H9 (cell line): ENCODE results near the gene LOXL1. TPM values are rescaled to one million over a fixed set of nuclear protein-coding genes. Genes with fewer than 3 reads are reported as not detected.

Source experiments
- DNase-seq: peaks from one replicate; pipeline ENCODE4 v3.0.0-alpha.2; 2017
- H2AFZ ChIP-seq: one replicate; pipeline ENCODE4 v1.6.1; 2013; ENCODE audit warnings: mild to moderate bottlenecking, low read length, control low read depth, moderate library complexity
- H2AK5ac ChIP-seq: 2 replicates; pipeline ENCODE4 v1.6.1; 2013; ENCODE audit warnings: low read length, control low read depth, mixed read lengths; ENCODE audit not compliant: insufficient read length
- H2BK120ac ChIP-seq: one replicate; pipeline ENCODE4 v1.6.1; 2013; ENCODE audit warnings: low read depth, mild to moderate bottlenecking, low read length, control low read depth, inconsistent platforms; ENCODE audit not compliant: poor library complexity, severe bottlenecking
- H2BK12ac ChIP-seq: 2 replicates; pipeline ENCODE4 v1.6.1; 2013; ENCODE audit warnings: low read length, control low read depth, mixed read lengths, low read depth; ENCODE audit not compliant: insufficient read length
- H2BK15ac ChIP-seq: 2 replicates; pipeline ENCODE4 v1.6.1; 2013; ENCODE audit warnings: low read depth, low read length, control low read depth
- H2BK20ac ChIP-seq: one replicate; pipeline ENCODE4 v1.6.1; 2013; ENCODE audit warnings: low read depth, mild to moderate bottlenecking, low read length, control low read depth, inconsistent platforms; ENCODE audit not compliant: poor library complexity, severe bottlenecking
- H2BK5ac ChIP-seq: 2 replicates; pipeline ENCODE4 v1.6.1; 2013; ENCODE audit warnings: low read length, control low read depth, mixed read lengths; ENCODE audit not compliant: insufficient read length
- H3K14ac ChIP-seq: 2 replicates; pipeline ENCODE4 v1.6.1; 2013; ENCODE audit warnings: low read length, control low read depth; ENCODE audit not compliant: insufficient read depth
- H3K18ac ChIP-seq: 2 replicates; pipeline ENCODE4 v1.6.1; 2013; ENCODE audit warnings: low read depth, mild to moderate bottlenecking, mixed read lengths, low read length, control low read depth; ENCODE audit not compliant: insufficient read length
- H3K23ac ChIP-seq: 2 replicates; pipeline ENCODE4 v1.6.1; 2013; ENCODE audit warnings: low read length, control low read depth, mixed read lengths, low read depth; ENCODE audit not compliant: insufficient read length
- H3K23me2 ChIP-seq: 2 replicates; pipeline ENCODE4 v1.6.1; 2013; ENCODE audit warnings: low read depth, mild to moderate bottlenecking, mixed read lengths, low read length, control low read depth; ENCODE audit not compliant: insufficient read length, poor library complexity, severe bottlenecking
- H3K27ac ChIP-seq: 2 replicates; pipeline ENCODE4 v1.5.1; 2013; ENCODE audit warnings: low read length, control low read depth, mixed read lengths, low read depth; ENCODE audit not compliant: insufficient read length
- H3K27me3 ChIP-seq: 2 replicates; pipeline ENCODE4 v1.6.1; 2013; ENCODE audit warnings: low read length, control low read depth, inconsistent platforms; ENCODE audit not compliant: insufficient read depth
- H3K4ac ChIP-seq: 2 replicates; pipeline ENCODE4 v1.6.1; 2013; ENCODE audit warnings: low read depth, mild to moderate bottlenecking, control low read depth, inconsistent platforms, low read length, moderate library complexity
- H3K4me1 ChIP-seq: 2 replicates; pipeline ENCODE4 v1.6.1; 2013; ENCODE audit warnings: low read length, control low read depth, inconsistent platforms; ENCODE audit not compliant: insufficient read depth
- H3K4me2 ChIP-seq: 2 replicates; pipeline ENCODE4 v1.6.1; 2013; ENCODE audit warnings: low read length, control low read depth, mixed read lengths; ENCODE audit not compliant: insufficient read length, insufficient read depth
- H3K56ac ChIP-seq: 2 replicates; pipeline ENCODE4 v1.6.1; 2013; ENCODE audit warnings: low read depth, mild to moderate bottlenecking, mixed read lengths, low read length, control low read depth; ENCODE audit not compliant: insufficient read length
- H3K79me1 ChIP-seq: 2 replicates; pipeline ENCODE4 v1.6.1; 2013; ENCODE audit warnings: low read depth, mild to moderate bottlenecking, moderate library complexity, low read length, control low read depth, inconsistent platforms; ENCODE audit not compliant: insufficient read depth, poor library complexity, severe bottlenecking
- H3K79me2 ChIP-seq: 2 replicates; pipeline ENCODE4 v1.6.1; 2013; ENCODE audit warnings: low read length, control low read depth, inconsistent platforms; ENCODE audit not compliant: insufficient read depth
- H3K9ac ChIP-seq: 2 replicates; pipeline ENCODE4 v1.6.1; 2013; ENCODE audit warnings: low read length, control low read depth, mixed read lengths; ENCODE audit not compliant: insufficient read length; ENCODE audit errors: extremely low read depth
- H3K9me3 ChIP-seq: one replicate; pipeline ENCODE4 v1.6.1; 2013; ENCODE audit warnings: low read depth, low read length, inconsistent platforms; ENCODE audit not compliant: control insufficient read depth
- H3T11ph ChIP-seq: one replicate; pipeline ENCODE4 v1.6.1; 2013; ENCODE audit warnings: mild to moderate bottlenecking, low read length, control low read depth, inconsistent platforms
- H4K20me1 ChIP-seq: one replicate; pipeline ENCODE4 v1.6.1; 2013; ENCODE audit not compliant: control insufficient read depth, insufficient read length, insufficient read depth
- H4K5ac ChIP-seq: 2 replicates; pipeline ENCODE4 v1.6.1; 2013; ENCODE audit warnings: low read depth, mild to moderate bottlenecking, mixed read lengths, low read length, control low read depth; ENCODE audit not compliant: insufficient read length
- H4K8ac ChIP-seq: replicated peaks from 2 replicates; pipeline ENCODE4 v1.6.1; 2013; ENCODE audit warnings: low read length, control low read depth, mixed read lengths, low read depth; ENCODE audit not compliant: insufficient read length
- H4K91ac ChIP-seq: 2 replicates; pipeline ENCODE4 v1.6.1; 2013; ENCODE audit warnings: low read depth, mild to moderate bottlenecking, moderate library complexity, mixed read lengths, low read length, control low read depth; ENCODE audit not compliant: insufficient read length
- H3K27ac Mint-ChIP-seq, 3 experiments: 2 replicates in 2 of 3; 3 replicates in 1 of 3; pipeline ENCODE4 v1.8.0; 2020 to 2021; ENCODE audit warnings: mixed read lengths in 3 of 3, mild to moderate bottlenecking in 1 of 3, moderate library complexity in 1 of 3
- H3K27me3 Mint-ChIP-seq: 2 replicates; pipeline ENCODE4 v1.8.0; 2021; ENCODE audit warnings: low read depth, mild to moderate bottlenecking, moderate library complexity, mixed read lengths
- H3K36me3 Mint-ChIP-seq, 3 experiments: 2 replicates in 2 of 3; 3 replicates in 1 of 3; pipeline ENCODE4 v1.8.0; 2020 to 2021; ENCODE audit warnings: low read depth in 3 of 3, mixed read lengths in 3 of 3; ENCODE audit not compliant: insufficient read depth in 1 of 3
- H3K4me1 Mint-ChIP-seq, 2 experiments: 2 replicates each; pipeline ENCODE4 v1.8.0; 2020; ENCODE audit warnings: mixed read lengths in 2 of 2
- H3K4me3 Mint-ChIP-seq, 2 experiments: 2 replicates in 1 of 2; 3 replicates in 1 of 2; pipeline ENCODE4 v1.8.0; 2020 to 2021; ENCODE audit warnings: mild to moderate bottlenecking in 2 of 2, mixed read lengths in 2 of 2, moderate library complexity in 1 of 2
- H3K9me3 Mint-ChIP-seq, 2 experiments: 2 replicates in 1 of 2; 3 replicates in 1 of 2; pipeline ENCODE4 v1.8.0; 2020; ENCODE audit warnings: mild to moderate bottlenecking in 2 of 2, mixed read lengths in 2 of 2, moderate library complexity in 1 of 2
- WGBS: extraction: QIAGEN DNeasy Blood & Tissue Kit; methylation state at CpG from one replicate; pipeline ENCODE4 v1.1.7; 2013; ENCODE audit warnings: missing lambda C conversion rate, low lambda C conversion rate, mixed read lengths; ENCODE audit not compliant: insufficient read length; ENCODE audit errors: extremely low coverage; 5-methylcytosine and 5-hydroxymethylcytosine counted together
- total RNA-seq: library from RNA; stranded (reverse); gene quantifications from 2 replicates; pipeline ENCODE4 v1.2.1, GENCODE V29; 2021
- TF ChIP-seq, protein P1 (sequence below): fragments of 200-600 bp; sonication (generic); conservative IDR thresholded peaks from 3 replicates; pipeline ENCODE4 v1.8.0; 2021; ENCODE audit warnings: antibody characterized with exemption, mild to moderate bottlenecking

Gene LOXL1
- total RNA-seq, 1 experiment from 2014 or later: 9.1 TPM

DNA sequence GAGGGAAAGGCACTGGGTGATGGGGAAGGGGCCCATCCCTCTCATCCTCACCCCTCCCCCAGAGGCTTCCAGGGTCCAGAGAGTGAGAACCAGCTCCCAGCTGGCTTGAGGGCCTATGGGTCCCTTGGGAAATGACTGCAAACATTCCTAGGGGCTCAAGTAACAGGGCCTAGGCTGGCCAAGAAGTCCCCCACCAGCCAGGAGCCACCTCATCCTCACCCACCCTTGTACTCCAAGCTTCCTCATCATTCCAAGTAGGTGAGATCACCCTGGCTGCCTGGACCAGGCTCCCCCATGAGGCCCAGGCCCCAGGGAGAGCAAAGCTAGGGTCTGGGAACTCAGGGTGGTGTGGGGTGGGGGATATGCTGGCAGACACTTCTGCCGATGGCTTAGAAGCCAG lies 14.8 kb downstream of the LOXL1 start:
- no peak overlapping the region for H3K18ac ChIP-seq
- H2BK12ac ChIP-seq: no peak overlapping the region
- H4K20me1 ChIP-seq: no peaks in the 10 kb centered on the region
- peaks cover 11 to 12% of the 10 kb centered on the region in 2 experiments for H3K4me1 Mint-ChIP-seq
- H3K27ac Mint-ChIP-seq: no peak overlapping the region; a peak in 1 of 7 replicates
- H2BK15ac ChIP-seq: no peak overlapping the region; the same call in 1 of the 2 replicates
- no peaks in the 10 kb centered on the region for H3K36me3 Mint-ChIP-seq
- whole genome bisulfite sequencing: no CpG with 5 or more reads among the region's 1 CpG
- H3K56ac ChIP-seq: no peak overlapping the region
- H3K4ac ChIP-seq: no peak overlapping the region
- H3T11ph ChIP-seq: no peak overlapping the region
- no peaks in the 10 kb centered on the region for H3K79me2 ChIP-seq
- H4K5ac ChIP-seq: no peak overlapping the region
- H3K14ac ChIP-seq: no peak overlapping the region
- no peak overlapping the region for H4K8ac ChIP-seq
- peaks cover 8% of the 10 kb centered on the region for H3K27me3 Mint-ChIP-seq
- no peaks in the 10 kb centered on the region for H3K23me2 ChIP-seq
- TF ChIP-seq, protein P1, sequence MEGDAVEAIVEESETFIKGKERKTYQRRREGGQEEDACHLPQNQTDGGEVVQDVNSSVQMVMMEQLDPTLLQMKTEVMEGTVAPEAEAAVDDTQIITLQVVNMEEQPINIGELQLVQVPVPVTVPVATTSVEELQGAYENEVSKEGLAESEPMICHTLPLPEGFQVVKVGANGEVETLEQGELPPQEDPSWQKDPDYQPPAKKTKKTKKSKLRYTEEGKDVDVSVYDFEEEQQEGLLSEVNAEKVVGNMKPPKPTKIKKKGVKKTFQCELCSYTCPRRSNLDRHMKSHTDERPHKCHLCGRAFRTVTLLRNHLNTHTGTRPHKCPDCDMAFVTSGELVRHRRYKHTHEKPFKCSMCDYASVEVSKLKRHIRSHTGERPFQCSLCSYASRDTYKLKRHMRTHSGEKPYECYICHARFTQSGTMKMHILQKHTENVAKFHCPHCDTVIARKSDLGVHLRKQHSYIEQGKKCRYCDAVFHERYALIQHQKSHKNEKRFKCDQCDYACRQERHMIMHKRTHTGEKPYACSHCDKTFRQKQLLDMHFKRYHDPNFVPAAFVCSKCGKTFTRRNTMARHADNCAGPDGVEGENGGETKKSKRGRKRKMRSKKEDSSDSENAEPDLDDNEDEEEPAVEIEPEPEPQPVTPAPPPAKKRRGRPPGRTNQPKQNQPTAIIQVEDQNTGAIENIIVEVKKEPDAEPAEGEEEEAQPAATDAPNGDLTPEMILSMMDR: no peak
- no peak overlapping the region for H2BK120ac ChIP-seq
- no peaks in the 10 kb centered on the region for H3K4me1 ChIP-seq
- H3K4me3 Mint-ChIP-seq: no peak overlapping the region
- no peak overlapping the region for H2AFZ ChIP-seq
- no peak overlapping the region for H4K91ac ChIP-seq
- H3K23ac ChIP-seq: no peak overlapping the region
- H3K9me3 ChIP-seq: no peaks in the 10 kb centered on the region
- H3K27ac ChIP-seq: no peak overlapping the region
- H2BK20ac ChIP-seq: no peak overlapping the region
- no peak for DNase-seq
- no peak overlapping the region for H2AK5ac ChIP-seq
- no peaks in the 10 kb centered on the region for H3K27me3 ChIP-seq
- no peaks in the 10 kb centered on the region for H3K9me3 Mint-ChIP-seq
- no peaks in the 10 kb centered on the region for H3K79me1 ChIP-seq
- H3K4me2 ChIP-seq: no peak overlapping the region
- H2BK5ac ChIP-seq: no peak overlapping the region
- H3K9ac ChIP-seq: no peak overlapping the region
